Naive thymus-derived CD4-positive, alpha-beta T cell (primary cell): ENCODE data around the gene CFAP299. TPM values are rescaled to one million over a fixed set of nuclear protein-coding genes. Genes with fewer than 3 reads are reported as not detected.

Experiments used
- ATAC-seq: fragments of 150-1000 bp; cut with Tn5 transposase; 2 replicates; pipeline ENCODE4 v1.10.0; 2021; ENCODE audit warnings: mild to moderate bottlenecking, moderate library complexity
- CTCF ChIA-PET: fragments of 350-600 bp; sonication (Branson Sonifier 250); formaldehyde crosslinking; loops from one replicate; lab custom pipeline; 2021; ENCODE audit warnings: antibody characterized with exemption; lab: Charles Lee
- POLR2A ChIA-PET: fragments of 350-600 bp; sonication (Branson Sonifier 250); formaldehyde crosslinking; loops from one replicate; lab custom pipeline; 2021; ENCODE audit warnings: antibody characterized with exemption, inconsistent platforms; lab: Charles Lee
- DNase-seq, 9 donors: peaks; one replicate each; pipeline versions ENCODE4 v3.0.0 to v3.0.0-alpha.2; 2020 to 2022; ENCODE audit warnings: mixed read lengths in 1 of 9
- H3K27ac ChIP-seq: one replicate; pipeline ENCODE4 v1.7.0; 2013; ENCODE audit warnings: mild to moderate bottlenecking, low read depth, low read length, moderate library complexity
- H3K27me3 ChIP-seq, 2 donors: one replicate each; pipeline ENCODE4 v1.7.0; 2013; ENCODE audit warnings: low read length in 2 of 2, mild to moderate bottlenecking in 2 of 2, moderate library complexity in 2 of 2; ENCODE audit not compliant: control insufficient read depth in 2 of 2, insufficient read depth in 2 of 2
- H3K36me3 ChIP-seq, 3 experiments: 1 replicate in 2 of 3; 2 replicates in 1 of 3; pipeline ENCODE4 v1.7.0; 2013; ENCODE audit warnings: low read length in 3 of 3, mild to moderate bottlenecking in 3 of 3, moderate library complexity in 1 of 3; ENCODE audit not compliant: insufficient read depth in 3 of 3, control insufficient read depth in 2 of 3
- H3K4me1 ChIP-seq, 2 donors: one replicate each; pipeline ENCODE4 v1.7.0; 2013; ENCODE audit warnings: low read length in 2 of 2, mild to moderate bottlenecking in 2 of 2, moderate library complexity in 1 of 2; ENCODE audit not compliant: control insufficient read depth in 2 of 2, insufficient read depth in 2 of 2
- H3K4me3 ChIP-seq: 2 replicates; pipeline ENCODE4 v1.7.0; 2013; ENCODE audit warnings: mild to moderate bottlenecking, low read length
- H3K9me3 ChIP-seq, 3 experiments: 1 replicate in 2 of 3; 2 replicates in 1 of 3; pipeline ENCODE4 v1.7.0; 2013; ENCODE audit warnings: low read length in 3 of 3; ENCODE audit not compliant: control insufficient read depth in 2 of 3
- H3K27ac Mint-ChIP-seq, 9 donors: one replicate each; pipeline ENCODE4 v1.8.0; 2020 to 2022; ENCODE audit warnings: mixed read lengths in 9 of 9, mild to moderate bottlenecking in 8 of 9, moderate library complexity in 5 of 9, inconsistent platforms in 2 of 9
- H3K27me3 Mint-ChIP-seq, 5 donors: one replicate each; pipeline ENCODE4 v1.8.0; 2021 to 2022; ENCODE audit warnings: mixed read lengths in 5 of 5, mild to moderate bottlenecking in 1 of 5
- H3K36me3 Mint-ChIP-seq, 5 donors: one replicate each; pipeline ENCODE4 v1.8.0; 2020 to 2022; ENCODE audit warnings: mixed read lengths in 5 of 5, mild to moderate bottlenecking in 3 of 5, inconsistent platforms in 1 of 5
- H3K4me1 Mint-ChIP-seq, 7 donors: one replicate each; pipeline ENCODE4 v1.8.0; 2020 to 2022; ENCODE audit warnings: mixed read lengths in 7 of 7, mild to moderate bottlenecking in 3 of 7, inconsistent platforms in 1 of 7
- H3K4me3 Mint-ChIP-seq, 10 donors: one replicate each; pipeline ENCODE4 v1.8.0; 2020 to 2022; ENCODE audit warnings: mild to moderate bottlenecking in 10 of 10, mixed read lengths in 10 of 10, moderate library complexity in 6 of 10, inconsistent platforms in 2 of 10
- H3K9me3 Mint-ChIP-seq, 11 donors: one replicate each; pipeline ENCODE4 v1.8.0; 2020 to 2022; ENCODE audit warnings: mixed read lengths in 11 of 11, mild to moderate bottlenecking in 4 of 11, inconsistent platforms in 1 of 11, moderate library complexity in 1 of 11
- intact Hi-C, 2 donors: fragments of 100-400 bp; cut with micrococcal nuclease; formaldehyde crosslinking; loops; one replicate each; pipeline ENCODE4 v1.15.1; 2023
- polyA plus RNA-seq, 2 donors: library from polyadenylated mRNA; unstranded; fragments of 300-500 nt; fragmentation: Illumina TruSeq; gene quantifications; one replicate each; pipeline ENCODE4 v1.2.3, GENCODE V29; 2021
- total RNA-seq, 6 experiments: library from RNA in 5 of 6; stranded (reverse) in 5 of 6; gene quantifications; 1 replicate in 5 of 6; 2 replicates in 1 of 6; pipeline ENCODE4 v1.2.3 and lab custom pipeline; 2021 to 2026

Gene CFAP299
- total and polyA plus RNA-seq, 7 experiments from 2014 or later, result not detected

GRCh38 chr4:80361329-80361900 lies 25.9 kb downstream of the CFAP299 start:
- Histone ChIP-seq H3K4me3 (no peak overlapping the region), H3K36me3 (no peaks in the 10 kb centered on the region), H3K27ac (no peak overlapping the region), H3K4me1 (peaks cover 0 to 4% of the 10 kb centered on the region in 2 donors), H3K9me3 (no peaks in the 10 kb centered on the region), H3K27me3 (no peaks in the 10 kb centered on the region)
- DNase-seq, result peak in 5 of 9 donors; percentile 19 to 35 (median 29)
- Mint-ChIP-seq H3K27ac (no peak overlapping the region), H3K27me3 (peaks cover 0 to 37% (median 26%) of the 10 kb centered on the region in 5 donors), H3K4me1 (peaks cover 0 to 6% (median 6%) of the 10 kb centered on the region in 7 donors), H3K4me3 (no peak overlapping the region), H3K36me3 (no peaks in the 10 kb centered on the region), H3K9me3 (peaks cover 0 to 1% (median 0%) of the 10 kb centered on the region in 11 donors)
- ChIA-PET POLR2A (no interaction called here), CTCF (interaction anchor here (1.0 to 8.6 kb wide), 2 partner anchors 629 to 676 kb away, joined by 3 to 114 read pairs; no protein-coding TSS in a partner anchor)
- ATAC-seq, result no peak
- intact Hi-C loops, result loop anchor here (1.0 to 10.0 kb wide), 6 partner anchors 243 to 1409 kb away; no protein-coding TSS in a partner anchor

GRCh38 chr4:80362578-80363181 lies 27.1 kb downstream of the CFAP299 start:
- intact Hi-C loops, result loop anchor here (1.0 to 10.0 kb wide), 9 partner anchors 98 to 1410 kb away; no protein-coding TSS in a partner anchor
- ChIA-PET CTCF (interaction anchor here (0.5 to 8.6 kb wide), 17 partner anchors 11 to 1580 kb away, joined by 3 to 114 read pairs (median 3); no protein-coding TSS in a partner anchor), POLR2A (no interaction called here)
- H3K27ac Mint-ChIP-seq, result no peak overlapping the region
- H3K27ac ChIP-seq, result no peak overlapping the region
- H3K36me3 Mint-ChIP-seq, result no peaks in the 10 kb centered on the region
- H3K9me3 ChIP-seq, result no peaks in the 10 kb centered on the region
- H3K27me3 Mint-ChIP-seq, result peaks cover 0 to 28% (median 21%) of the 10 kb centered on the region in 5 donors
- H3K9me3 Mint-ChIP-seq, result peaks cover 0 to 1% (median 0%) of the 10 kb centered on the region in 11 donors
- peaks cover 0 to 4% of the 10 kb centered on the region in 2 donors for H3K4me1 ChIP-seq
- ATAC-seq (peak; percentile 57), DNase-seq (peak in 8 of 9 donors; percentile 15 to 61 (median 50))
- no peaks in the 10 kb centered on the region for H3K27me3 ChIP-seq
- no peaks in the 10 kb centered on the region for H3K36me3 ChIP-seq
- H3K4me1 Mint-ChIP-seq, result peaks cover 0 to 12% (median 8%) of the 10 kb centered on the region in 7 donors
- no peak overlapping the region for H3K4me3 ChIP-seq
- H3K4me3 Mint-ChIP-seq, result no peak overlapping the region

GRCh38 chr4:80365928-80366327 lies 30.4 kb downstream of the CFAP299 start:
- Mint-ChIP-seq H3K27ac (peak overlapping the region in 2 of 9 donors; percentile 32 to 52), H3K36me3 (peaks cover 0 to 11% (median 6%) of the 10 kb centered on the region in 5 donors), H3K27me3 (peaks cover 0 to 5% (median 0%) of the 10 kb centered on the region in 5 donors), H3K4me3 (no peak overlapping the region), H3K4me1 (peaks cover 0 to 21% (median 8%) of the 10 kb centered on the region in 7 donors), H3K9me3 (peaks cover 0 to 19% (median 4%) of the 10 kb centered on the region in 11 donors)
- Histone ChIP-seq H3K27ac (no peak overlapping the region), H3K36me3 (no peaks in the 10 kb centered on the region), H3K9me3 (peaks cover 0 to 8% (median 0%) of the 10 kb centered on the region in 3 experiments), H3K27me3 (no peaks in the 10 kb centered on the region), H3K4me1 (peaks cover 0 to 4% of the 10 kb centered on the region in 2 donors), H3K4me3 (no peak overlapping the region)
- ATAC-seq, result peak; percentile 79
- intact Hi-C loops, result loop anchor here (1.0 to 10.0 kb wide), 10 partner anchors 94 to 985 kb away; no protein-coding TSS in a partner anchor
- ChIA-PET POLR2A (no interaction called here), CTCF (interaction anchor here (0.6 to 8.6 kb wide), 15 partner anchors 9 to 986 kb away, joined by 3 to 114 read pairs (median 4); no protein-coding TSS in a partner anchor)
- DNase-seq, result peak in 8 of 9 donors; percentile 18 to 72 (median 62)

- H3K27ac Mint-ChIP-seq, result no peak overlapping the region
- H3K4me3 Mint-ChIP-seq, result no peak overlapping the region
- peaks cover 0 to 21% (median 8%) of the 10 kb centered on the region in 7 donors for H3K4me1 Mint-ChIP-seq
- CTCF ChIA-PET, result interaction anchor here (0.7 to 1.4 kb wide), 6 partner anchors 92 to 672 kb away, joined by 3 to 4 read pairs (median 3); no protein-coding TSS in a partner anchor
- peaks cover 0 to 4% of the 10 kb centered on the region in 2 donors for H3K4me1 ChIP-seq
- H3K27me3 ChIP-seq, result no peaks in the 10 kb centered on the region
- POLR2A ChIA-PET, result interaction anchor here (0.6 kb wide), 1 partner anchor 64 kb away, joined by 3 read pairs; no protein-coding TSS in a partner anchor
- H3K9me3 ChIP-seq, result peaks cover 0 to 12% (median 0%) of the 10 kb centered on the region in 3 experiments
- intact Hi-C loops, result loop anchor here (5.0 to 10.0 kb wide), 5 partner anchors 225 to 435 kb away; no protein-coding TSS in a partner anchor
- ATAC-seq (no peak), DNase-seq (no peak)
- no peak overlapping the region for H3K4me3 ChIP-seq
- H3K27me3 Mint-ChIP-seq, result peaks cover 0 to 3% (median 0%) of the 10 kb centered on the region in 5 donors
- peaks cover 0 to 37% (median 13%) of the 10 kb centered on the region in 11 donors for H3K9me3 Mint-ChIP-seq
- H3K36me3 Mint-ChIP-seq, result peaks cover 0 to 19% (median 14%) of the 10 kb centered on the region in 5 donors
- no peak overlapping the region for H3K27ac ChIP-seq
- H3K36me3 ChIP-seq, result no peaks in the 10 kb centered on the region
These were observed 32.2 kb downstream of the CFAP299 start for GRCh38 chr4:80367737-80368136.

GRCh38 chr4:80370635-80371034 lies 35.1 kb downstream of the CFAP299 start:
- Mint-ChIP-seq H3K27me3 (peaks cover 0 to 2% (median 0%) of the 10 kb centered on the region in 5 donors), H3K27ac (no peak overlapping the region), H3K4me1 (peaks cover 0 to 21% (median 8%) of the 10 kb centered on the region in 7 donors), H3K36me3 (peaks cover 0 to 22% (median 19%) of the 10 kb centered on the region in 5 donors), H3K4me3 (no peak overlapping the region), H3K9me3 (peaks cover 0 to 53% (median 14%) of the 10 kb centered on the region in 11 donors)
- H3K4me3 ChIP-seq, result no peak overlapping the region
- no peaks in the 10 kb centered on the region for H3K27me3 ChIP-seq
- DNase-seq (no peak), ATAC-seq (no peak)
- H3K9me3 ChIP-seq, result peaks cover 0 to 12% (median 0%) of the 10 kb centered on the region in 3 experiments
- H3K4me1 ChIP-seq, result peaks cover 0 to 4% of the 10 kb centered on the region in 2 donors
- ChIA-PET CTCF (no interaction called here), POLR2A (no interaction called here)
- no peaks in the 10 kb centered on the region for H3K36me3 ChIP-seq
- intact Hi-C loops, result no loop called here
- H3K27ac ChIP-seq, result no peak overlapping the region

GRCh38 chr4:80371046-80371445 lies 35.5 kb downstream of the CFAP299 start:
- intact Hi-C loops, result no loop called here
- peaks cover 0 to 1% (median 0%) of the 10 kb centered on the region in 5 donors for H3K27me3 Mint-ChIP-seq
- Histone ChIP-seq H3K4me1 (peaks cover 0 to 2% of the 10 kb centered on the region in 2 donors), H3K27ac (no peak overlapping the region), H3K27me3 (no peaks in the 10 kb centered on the region), H3K9me3 (peaks cover 0 to 12% (median 0%) of the 10 kb centered on the region in 3 experiments), H3K36me3 (no peaks in the 10 kb centered on the region), H3K4me3 (no peak overlapping the region)
- H3K27ac Mint-ChIP-seq, result no peak overlapping the region
- ATAC-seq (no peak), DNase-seq (no peak)
- H3K4me1 Mint-ChIP-seq, result peaks cover 0 to 18% (median 6%) of the 10 kb centered on the region in 7 donors
- H3K9me3 Mint-ChIP-seq, result peaks cover 0 to 56% (median 14%) of the 10 kb centered on the region in 11 donors
- peaks cover 0 to 22% (median 19%) of the 10 kb centered on the region in 5 donors for H3K36me3 Mint-ChIP-seq
- POLR2A ChIA-PET, result no interaction called here
- CTCF ChIA-PET, result no interaction called here
- H3K4me3 Mint-ChIP-seq, result no peak overlapping the region
